ENCODE measurements around the gene RBBP9. TPM values are rescaled to one million over a fixed set of nuclear protein-coding genes. Genes with fewer than 3 reads are reported as not detected.

Gene RBBP9
- total and polyA plus RNA-seq, 9 of the 15 experiments (the other 6 are each of a cell fraction or from before 2014, with no cell fraction given), result 0.94 to 4.4 (median 2.5) TPM

DNA sequence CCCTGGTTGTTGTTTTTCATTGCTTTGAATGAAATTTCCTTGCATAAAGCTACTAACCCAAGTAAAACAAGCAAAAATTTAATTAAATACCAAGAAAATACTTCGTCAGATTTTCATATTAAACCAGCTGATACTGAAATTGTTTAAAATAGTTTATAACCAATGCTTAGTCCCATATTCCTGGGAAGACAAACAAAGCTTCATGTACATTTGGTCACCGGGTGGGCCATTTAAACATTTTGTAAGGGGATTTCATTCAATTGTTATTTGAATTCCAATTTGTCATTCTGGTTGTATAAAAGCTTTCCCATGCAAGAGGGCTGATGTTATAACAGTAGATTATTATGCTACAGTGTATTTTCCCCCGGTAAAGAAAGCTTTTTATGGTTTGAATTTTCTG is 578 bp upstream of the RBBP9 start:
- H3K9me3 ChIP-seq (replicated peaks; ENCODE audit: control insufficient read depth, insufficient read depth, low read depth, low read length), result no peaks in the 10 kb centered on the region
- H3K4me2 ChIP-seq (ENCODE audit: insufficient read depth, low read length), result no peak overlapping the region
- in situ Hi-C loops (cut with MboI), result no loop called here
- H3K4me3 ChIP-seq, result no peak overlapping the region
- no peaks in the 10 kb centered on the region for H3K36me3 ChIP-seq (ENCODE audit: control insufficient read depth, insufficient read depth, low read length)
- no peaks in the 10 kb centered on the region for H3K79me2 ChIP-seq (ENCODE audit: control insufficient read depth, insufficient read depth, low read length)
- peak overlapping the region; percentile 96 for H2AFZ ChIP-seq (ENCODE audit: low read depth, low read length)
- no peak overlapping the region for H3K9ac ChIP-seq (ENCODE audit: insufficient read depth in 1 of 2, low read depth in 2 of 2, low read length in 2 of 2)
- BruUV-seq (replicated peaks), result no TSS peak
- no peaks in the 10 kb centered on the region for H4K20me1 ChIP-seq (replicated peaks; ENCODE audit: control insufficient read depth, insufficient read depth, low read length)
- no peaks in the 10 kb centered on the region for H3K27me3 ChIP-seq (ENCODE audit: control insufficient read depth in 2 of 2, insufficient read depth in 2 of 2, low read length in 2 of 2)
- no peak for ATAC-seq
- no peak for FAIRE-seq
- intact Hi-C loops (cut with micrococcal nuclease), result no loop called here
- H3K4me1 ChIP-seq (replicated peaks in 1 of 2; ENCODE audit: control insufficient read depth in 2 of 2, insufficient read depth in 2 of 2, low read length in 2 of 2), result peaks cover 0 to 2% of the 10 kb centered on the region in 2 experiments; a peak in 1 of 5 replicates
- CTCF ChIA-PET (ENCODE audit: low intra/inter-chr PET ratio), result no interaction called here
- POLR2A ChIA-PET, result interaction anchor here (0.9 to 1.8 kb wide), 2 partner anchors 10 to 526 kb away, joined by 3 to 6 read pairs; partner anchors contain the start of gene SEC23B
- 65% methylated on average over 3 of the region's 3 CpGs for WGBS (ENCODE audit: insufficient coverage, low coverage, missing lambda C conversion rate)
- no peak for DNase-seq (ENCODE audit: extremely low read depth in 1 of 4, low spot score in 3 of 4)
- no peak overlapping the region for H3K27ac ChIP-seq (ENCODE audit: extremely low read depth, low read depth, low read length)
- 0 out of 2 replicates have a peak, but pooled peaks have one; percentile 19 for TF ChIP-seq ELF1 (tag; IDR thresholded peaks at IDR 0.05)
- no peak for TF ChIP-seq ETV1 (tag; conservative IDR thresholded peaks at IDR 0.05; ENCODE audit: low read depth)
- no peaks in the 10 kb centered on the region for H3K9me1 ChIP-seq (ENCODE audit: control insufficient read depth, insufficient read depth, low read length)

GRCh38 chr20:18496042-18496441 is 983 bp downstream of the RBBP9 start:
- no peak for TF ChIP-seq LEF1 (IDR thresholded peaks at IDR 0.05)
- TF ChIP-seq ZNF717 (CRISPR knock-in tag; IDR thresholded peaks at IDR 0.05), result no peak
- TF ChIP-seq GATAD2A (IDR thresholded peaks at IDR 0.05), result no peak
- no peak for TF ChIP-seq ZNF133 (CRISPR knock-in tag; IDR thresholded peaks at IDR 0.05)
- no peak for TF ChIP-seq MNT (conservative IDR thresholded peaks at IDR 0.05)
- TF ChIP-seq ZBTB43 (CRISPR knock-in tag; IDR thresholded peaks at IDR 0.05), result no peak
- TF ChIP-seq, protein P1, sequence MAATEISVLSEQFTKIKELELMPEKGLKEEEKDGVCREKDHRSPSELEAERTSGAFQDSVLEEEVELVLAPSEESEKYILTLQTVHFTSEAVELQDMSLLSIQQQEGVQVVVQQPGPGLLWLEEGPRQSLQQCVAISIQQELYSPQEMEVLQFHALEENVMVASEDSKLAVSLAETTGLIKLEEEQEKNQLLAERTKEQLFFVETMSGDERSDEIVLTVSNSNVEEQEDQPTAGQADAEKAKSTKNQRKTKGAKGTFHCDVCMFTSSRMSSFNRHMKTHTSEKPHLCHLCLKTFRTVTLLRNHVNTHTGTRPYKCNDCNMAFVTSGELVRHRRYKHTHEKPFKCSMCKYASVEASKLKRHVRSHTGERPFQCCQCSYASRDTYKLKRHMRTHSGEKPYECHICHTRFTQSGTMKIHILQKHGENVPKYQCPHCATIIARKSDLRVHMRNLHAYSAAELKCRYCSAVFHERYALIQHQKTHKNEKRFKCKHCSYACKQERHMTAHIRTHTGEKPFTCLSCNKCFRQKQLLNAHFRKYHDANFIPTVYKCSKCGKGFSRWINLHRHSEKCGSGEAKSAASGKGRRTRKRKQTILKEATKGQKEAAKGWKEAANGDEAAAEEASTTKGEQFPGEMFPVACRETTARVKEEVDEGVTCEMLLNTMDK (IDR thresholded peaks at IDR 0.05; ENCODE audit: borderline replicate concordance, insufficient read depth, low read depth, low read length, poor library complexity, severe bottlenecking), result no peak
- TF ChIP-seq TARDBP (IDR thresholded peaks at IDR 0.05), result no peak
- Histone ChIP-seq H3K36me3 (ENCODE audit: control insufficient read depth, insufficient read depth, low read length) (no peaks in the 10 kb centered on the region), H2AFZ (ENCODE audit: low read depth, low read length) (peak overlapping the region; percentile 96; the same call in 1 of the 2 replicates), H4K20me1 (replicated peaks; ENCODE audit: control insufficient read depth, insufficient read depth, low read length) (no peaks in the 10 kb centered on the region), H3K9ac (ENCODE audit: insufficient read depth in 1 of 2, low read depth in 2 of 2, low read length in 2 of 2) (no peak overlapping the region), H3K4me3 (0 out of 2 replicates have a peak overlapping the region, but pooled peaks have one; percentile 66), H3K9me1 (ENCODE audit: control insufficient read depth, insufficient read depth, low read length) (no peaks in the 10 kb centered on the region), H3K9me3 (replicated peaks; ENCODE audit: control insufficient read depth, insufficient read depth, low read depth, low read length) (no peaks in the 10 kb centered on the region), H3K4me1 (replicated peaks in 1 of 2; ENCODE audit: control insufficient read depth in 2 of 2, insufficient read depth in 2 of 2, low read length in 2 of 2) (peaks cover 0 to 2% of the 10 kb centered on the region in 2 experiments; a peak in 1 of 5 replicates), H3K27me3 (ENCODE audit: control insufficient read depth in 2 of 2, insufficient read depth in 2 of 2, low read length in 2 of 2) (no peaks in the 10 kb centered on the region), H3K4me2 (ENCODE audit: insufficient read depth, low read length) (peak overlapping the region; percentile 83; the same call in 1 of the 2 replicates), H3K79me2 (ENCODE audit: control insufficient read depth, insufficient read depth, low read length) (no peaks in the 10 kb centered on the region), H3K27ac (ENCODE audit: extremely low read depth, low read depth, low read length) (no peak overlapping the region)
- ChIA-PET POLR2A (interaction anchor here (0.5 to 2.6 kb wide), 4 partner anchors 8 to 29 kb away, joined by 3 to 8 read pairs (median 4); partner anchors contain the start of genes DZANK1, POLR3F and SEC23B), CTCF (ENCODE audit: low intra/inter-chr PET ratio) (no interaction called here)
- WGBS (ENCODE audit: insufficient coverage, low coverage, missing lambda C conversion rate), result 20% methylated on average over 7 of the region's 7 CpGs
- no TSS peak for BruUV-seq (replicated peaks)
- DNase-seq (ENCODE audit: extremely low read depth in 1 of 4, low spot score in 3 of 4), result no peak
- intact Hi-C loops (cut with micrococcal nuclease) (no loop called here), in situ Hi-C loops (cut with MboI) (no loop called here)
- FAIRE-seq, result no peak
- no peak for ATAC-seq

Data from K562 (cell line).